Osteocyte (in vitro differentiated cells): ENCODE results near the gene XAGE2. TPM values are rescaled to one million over a fixed set of nuclear protein-coding genes. Genes with fewer than 3 reads are reported as not detected.

Experiments
- DNase-seq: peaks from one replicate; pipeline ENCODE4 v3.0.0; 2021; ENCODE audit warnings: mixed read lengths; ENCODE audit not compliant: unreplicated experiment; ENCODE audit errors: extremely low spot score
- H3K27ac Mint-ChIP-seq: one replicate; pipeline ENCODE4 v1.8.0; 2021; ENCODE audit warnings: mild to moderate bottlenecking, mixed read lengths; ENCODE audit not compliant: unreplicated experiment
- H3K27me3 Mint-ChIP-seq: one replicate; pipeline ENCODE4 v1.8.0; 2021; ENCODE audit warnings: mixed read lengths; ENCODE audit not compliant: unreplicated experiment
- H3K36me3 Mint-ChIP-seq: one replicate; pipeline ENCODE4 v1.8.0; 2021; ENCODE audit warnings: mixed read lengths; ENCODE audit not compliant: unreplicated experiment
- H3K4me1 Mint-ChIP-seq: one replicate; pipeline ENCODE4 v1.8.0; 2021; ENCODE audit warnings: mixed read lengths; ENCODE audit not compliant: unreplicated experiment
- H3K4me3 Mint-ChIP-seq: one replicate; pipeline ENCODE4 v1.8.0; 2021; ENCODE audit warnings: mild to moderate bottlenecking, moderate library complexity, mixed read lengths; ENCODE audit not compliant: unreplicated experiment
- H3K9me3 Mint-ChIP-seq: one replicate; pipeline ENCODE4 v1.8.0; 2021; ENCODE audit warnings: mixed read lengths; ENCODE audit not compliant: unreplicated experiment
- total RNA-seq: library from RNA; stranded (reverse); gene quantifications from 2 replicates; pipeline ENCODE4 v1.2.1, GENCODE V29; 2021
- TF ChIP-seq, protein P1 (sequence below): fragments of 200-600 bp; sonication (generic); IDR thresholded peaks from 2 replicates; pipeline ENCODE4 v1.5.0; 2021; ENCODE audit warnings: antibody characterized with exemption, mild to moderate bottlenecking, moderate library complexity

The XAGE2 gene
- total RNA-seq, 1 donor from 2014 or later, result not detected

DNA sequence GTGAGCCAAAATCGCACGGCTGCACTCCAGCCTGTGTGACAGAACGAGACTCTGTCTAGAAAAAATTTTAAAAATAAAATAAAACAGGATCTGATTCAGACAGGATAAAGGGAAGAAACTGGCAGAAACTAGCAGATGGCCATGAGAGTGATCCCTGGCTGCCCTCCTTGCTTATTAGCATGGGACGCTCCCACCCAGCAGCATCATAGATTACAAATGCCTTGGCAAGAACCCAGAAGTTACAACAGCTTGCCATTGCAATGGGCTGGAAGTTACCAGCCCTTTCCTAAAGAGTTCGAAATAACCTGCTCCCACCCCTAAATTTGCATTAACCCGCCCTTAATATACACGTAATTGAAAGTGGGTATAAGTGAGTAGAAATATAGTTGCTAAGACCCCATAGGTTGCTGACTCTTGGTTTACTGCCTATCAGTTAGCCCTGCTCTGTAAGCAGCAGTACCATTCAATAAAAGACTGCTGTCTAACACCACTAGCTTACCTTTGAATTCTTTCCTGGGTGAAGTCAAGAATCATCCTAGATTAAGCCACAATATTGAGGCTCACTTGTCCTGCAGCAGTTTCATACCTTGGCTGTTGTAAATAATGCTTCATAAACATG lies 9.1 kb upstream of the XAGE2 start:
- Mint-ChIP-seq H3K27ac (no peak overlapping the region), H3K36me3 (no peaks in the 10 kb centered on the region), H3K4me3 (no peak overlapping the region), H3K4me1 (no peaks in the 10 kb centered on the region), H3K27me3 (peaks cover 4% of the 10 kb centered on the region), H3K9me3 (no peaks in the 10 kb centered on the region)
- TF ChIP-seq, protein P1, sequence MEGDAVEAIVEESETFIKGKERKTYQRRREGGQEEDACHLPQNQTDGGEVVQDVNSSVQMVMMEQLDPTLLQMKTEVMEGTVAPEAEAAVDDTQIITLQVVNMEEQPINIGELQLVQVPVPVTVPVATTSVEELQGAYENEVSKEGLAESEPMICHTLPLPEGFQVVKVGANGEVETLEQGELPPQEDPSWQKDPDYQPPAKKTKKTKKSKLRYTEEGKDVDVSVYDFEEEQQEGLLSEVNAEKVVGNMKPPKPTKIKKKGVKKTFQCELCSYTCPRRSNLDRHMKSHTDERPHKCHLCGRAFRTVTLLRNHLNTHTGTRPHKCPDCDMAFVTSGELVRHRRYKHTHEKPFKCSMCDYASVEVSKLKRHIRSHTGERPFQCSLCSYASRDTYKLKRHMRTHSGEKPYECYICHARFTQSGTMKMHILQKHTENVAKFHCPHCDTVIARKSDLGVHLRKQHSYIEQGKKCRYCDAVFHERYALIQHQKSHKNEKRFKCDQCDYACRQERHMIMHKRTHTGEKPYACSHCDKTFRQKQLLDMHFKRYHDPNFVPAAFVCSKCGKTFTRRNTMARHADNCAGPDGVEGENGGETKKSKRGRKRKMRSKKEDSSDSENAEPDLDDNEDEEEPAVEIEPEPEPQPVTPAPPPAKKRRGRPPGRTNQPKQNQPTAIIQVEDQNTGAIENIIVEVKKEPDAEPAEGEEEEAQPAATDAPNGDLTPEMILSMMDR, result no peak
- no peak for DNase-seq

DNA sequence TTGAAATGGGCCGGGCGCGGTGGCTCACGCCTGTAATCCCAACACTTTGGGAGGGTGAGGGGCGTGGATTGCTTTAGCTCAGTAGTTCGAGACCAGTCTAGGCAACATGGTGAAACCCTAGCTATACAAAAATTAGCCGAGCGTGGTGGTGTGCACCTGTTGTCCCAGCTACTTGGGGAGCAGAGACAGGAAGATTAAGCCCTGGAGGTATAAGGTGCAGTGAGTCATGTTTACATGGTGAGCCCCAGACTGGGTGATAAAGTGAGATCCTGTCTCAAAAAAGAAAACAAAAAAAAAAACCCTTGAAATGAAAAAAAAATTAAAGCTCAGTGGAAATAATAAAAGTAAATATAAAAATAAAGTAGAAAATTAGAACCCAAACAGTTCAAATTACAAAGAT lies 6.9 kb upstream of the XAGE2 start:
- H3K36me3 Mint-ChIP-seq, result no peaks in the 10 kb centered on the region
- TF ChIP-seq, protein P1, result no peak
- H3K9me3 Mint-ChIP-seq, result no peaks in the 10 kb centered on the region
- H3K27ac Mint-ChIP-seq, result no peak overlapping the region
- H3K27me3 Mint-ChIP-seq, result peaks cover 4% of the 10 kb centered on the region
- no peak overlapping the region for H3K4me3 Mint-ChIP-seq
- DNase-seq, result no peak
- no peaks in the 10 kb centered on the region for H3K4me1 Mint-ChIP-seq

DNA sequence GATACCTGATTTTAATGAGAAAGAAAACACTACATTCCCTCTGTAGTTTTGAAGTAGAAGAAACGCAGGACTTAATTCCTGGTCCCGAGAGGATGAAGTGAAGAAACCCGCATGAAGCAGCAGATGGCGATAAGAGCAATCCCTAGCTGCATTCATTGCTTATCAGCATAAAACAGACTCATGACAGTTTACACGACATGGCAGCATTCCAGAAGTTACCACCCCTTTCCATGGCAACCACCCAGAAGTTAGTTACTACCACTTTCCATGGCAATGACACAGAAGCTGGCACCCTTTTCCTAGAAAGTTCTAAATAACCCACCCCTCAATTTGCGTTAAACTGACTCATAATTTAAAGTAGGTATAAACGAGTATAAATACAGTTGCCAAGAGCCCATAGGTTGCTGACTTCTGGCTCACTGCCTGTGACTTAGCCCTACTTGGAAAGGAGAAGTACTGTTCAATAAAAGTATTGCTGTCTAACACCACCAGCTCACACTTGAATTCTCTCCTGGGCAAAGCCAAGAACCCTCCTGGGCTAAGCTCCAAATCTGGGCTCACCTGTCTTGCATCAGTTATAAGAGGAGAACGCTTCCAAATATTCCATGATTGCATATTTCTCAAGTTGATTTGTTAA lies 5.5 kb upstream of the XAGE2 start:
- H3K27me3 Mint-ChIP-seq, result peaks cover 4% of the 10 kb centered on the region
- H3K4me1 Mint-ChIP-seq, result no peaks in the 10 kb centered on the region
- H3K36me3 Mint-ChIP-seq, result no peaks in the 10 kb centered on the region
- peaks cover 1% of the 10 kb centered on the region for H3K9me3 Mint-ChIP-seq
- no peak for DNase-seq
- no peak overlapping the region for H3K27ac Mint-ChIP-seq
- no peak overlapping the region for H3K4me3 Mint-ChIP-seq
- TF ChIP-seq, protein P1, result no peak

DNA sequence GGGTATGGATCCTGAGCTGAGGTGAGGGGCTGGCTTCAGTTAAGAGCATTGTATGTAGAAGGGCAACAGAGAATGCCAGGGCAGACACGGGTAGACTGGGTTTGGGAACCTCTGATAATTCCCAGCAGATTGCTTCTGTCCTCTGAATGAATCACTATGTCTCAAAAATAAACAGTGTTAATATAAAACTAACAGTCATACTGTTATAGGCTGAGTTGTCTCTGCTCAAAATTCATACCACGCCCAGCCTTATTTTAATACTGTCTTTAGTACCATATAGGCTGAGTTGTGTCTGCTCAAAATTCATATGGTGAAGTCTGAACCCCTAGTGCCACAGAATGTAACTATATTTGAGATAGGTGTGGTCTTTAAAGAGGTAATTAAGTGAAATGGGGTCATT lies 10.0 kb downstream of the XAGE2 start:
- DNase-seq, result no peak
- Mint-ChIP-seq H3K36me3 (no peaks in the 10 kb centered on the region), H3K9me3 (peaks cover 7% of the 10 kb centered on the region), H3K4me1 (no peaks in the 10 kb centered on the region), H3K27me3 (no peaks in the 10 kb centered on the region), H3K27ac (no peak overlapping the region), H3K4me3 (no peak overlapping the region)
- TF ChIP-seq, protein P1, result no peak

DNA sequence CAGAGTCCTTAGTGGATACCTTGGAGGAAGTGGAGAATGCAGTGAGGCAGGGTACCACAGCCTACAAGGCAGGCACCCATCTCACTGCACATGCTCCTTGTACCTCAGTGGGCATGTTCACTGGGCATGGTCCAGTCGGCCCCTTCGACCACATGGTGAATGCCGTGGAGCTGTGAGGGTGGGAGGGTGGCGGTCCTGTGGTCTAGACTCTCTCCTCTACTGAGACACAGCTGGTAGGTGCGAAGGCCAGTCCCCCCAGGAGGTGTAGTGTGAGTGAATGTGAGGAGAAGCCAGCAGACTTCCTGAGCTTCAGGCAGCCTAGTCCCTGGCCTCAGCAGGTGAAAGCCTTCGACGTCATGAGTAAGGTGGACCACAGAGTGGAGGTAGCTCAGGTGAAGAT lies 12.2 kb downstream of the XAGE2 start:
- TF ChIP-seq, protein P1, result no peak
- Mint-ChIP-seq H3K36me3 (no peaks in the 10 kb centered on the region), H3K27me3 (no peaks in the 10 kb centered on the region), H3K9me3 (peaks cover 7% of the 10 kb centered on the region), H3K4me3 (no peak overlapping the region), H3K27ac (no peak overlapping the region), H3K4me1 (no peaks in the 10 kb centered on the region)
- DNase-seq, result no peak
